GM19351 (cell line): ENCODE data around the gene FAM222A.
"Not testable (repeated sequence)": the region's sequence is repeated elsewhere in the genome, so short reads cannot be mapped to it uniquely, and the experiment has no call there.

ENCODE experiments used
- ATAC-seq: cut with Tn5 transposase; IDR thresholded peaks from one replicate; pipeline ENCODE4 v1.9.1; 2021; ENCODE audit warnings: mild to moderate bottlenecking, moderate library complexity; ENCODE audit not compliant: unreplicated experiment

The FAM222A gene

DNA sequence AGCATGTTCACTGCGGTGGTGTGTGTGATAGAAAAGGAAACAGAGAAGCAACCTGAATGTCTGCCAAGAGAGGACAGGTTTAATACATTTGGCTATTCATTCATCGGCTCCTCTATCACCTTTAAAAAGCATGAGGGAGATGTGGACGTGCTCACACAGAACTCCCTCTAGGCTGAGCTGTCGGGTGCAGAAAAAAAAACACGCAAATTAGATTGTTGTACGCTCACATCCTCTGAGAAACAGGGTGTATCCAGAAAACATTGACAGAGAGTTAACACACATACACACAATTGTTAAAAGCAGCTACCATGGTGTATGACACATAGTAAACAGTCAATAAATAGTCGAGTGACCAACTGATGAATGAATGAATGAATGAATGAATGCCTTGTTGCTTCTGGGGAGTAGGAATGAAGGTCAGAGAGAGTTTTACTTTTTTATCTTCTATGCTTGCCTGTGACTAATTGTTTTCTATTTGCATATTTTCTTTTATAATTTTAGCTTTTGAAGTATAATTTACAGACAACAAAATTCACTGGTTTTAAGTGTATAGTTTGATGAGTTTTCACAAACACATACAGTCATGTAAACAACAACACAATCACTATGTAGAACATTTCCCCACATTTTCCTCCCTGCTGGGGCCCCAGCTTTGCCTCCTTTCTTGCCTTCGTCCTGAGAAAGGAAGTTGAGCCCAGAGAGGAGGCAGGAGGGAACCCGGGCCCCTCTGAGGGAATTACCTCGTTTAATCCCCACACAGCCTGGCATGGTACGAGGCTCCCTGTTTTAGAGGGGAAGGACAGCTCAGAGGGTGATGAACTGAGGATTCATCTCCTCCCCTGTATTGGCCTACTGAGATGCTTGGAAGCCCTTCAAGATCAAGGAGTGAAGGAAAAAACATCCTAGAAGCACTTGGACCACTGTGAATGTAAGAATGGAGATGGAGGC, 19.7 kb upstream of the FAM222A start:
- ATAC-seq: no peak

DNA sequence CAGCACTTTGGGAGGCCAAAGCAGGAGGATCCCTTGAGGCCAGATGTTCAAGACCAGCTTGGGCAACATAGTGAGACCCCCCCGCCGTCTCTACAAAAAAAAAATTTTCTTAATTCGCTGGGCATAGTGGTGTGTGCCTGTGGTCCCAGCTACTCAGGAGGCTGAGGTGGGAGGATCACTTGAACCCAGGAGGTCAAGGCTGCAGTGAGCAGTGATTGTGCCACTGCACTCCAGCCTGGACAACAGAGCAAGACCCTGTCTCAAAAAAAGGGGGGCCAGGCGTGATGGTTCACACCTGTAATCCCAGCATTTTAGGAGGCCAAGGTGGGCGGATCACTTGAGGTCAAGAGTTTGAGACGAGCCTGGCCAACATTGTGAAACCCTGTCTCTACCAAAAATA, 19.0 kb upstream of the FAM222A start:
- ATAC-seq: not testable (repeated sequence)

DNA sequence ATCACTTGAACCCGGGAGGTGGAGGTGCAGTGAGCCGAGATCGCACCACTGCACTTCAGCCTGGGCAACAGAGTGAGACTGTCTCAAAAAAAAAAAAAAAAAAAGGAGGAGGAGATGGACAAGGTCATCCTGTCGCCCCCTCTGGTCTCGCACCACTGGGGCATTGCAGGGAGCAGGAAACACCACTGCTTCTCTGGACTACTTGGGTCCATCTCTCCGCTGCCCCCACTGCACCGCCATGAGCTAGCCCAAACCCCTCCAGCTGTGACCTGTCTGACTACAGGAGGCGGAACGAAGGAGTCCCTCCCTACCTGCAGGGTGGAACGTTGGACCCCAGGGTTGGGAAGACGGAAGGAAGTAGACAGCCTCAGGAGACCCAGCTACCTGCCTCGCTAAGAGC, 18.2 kb upstream of the FAM222A start:
- no peak for ATAC-seq

DNA sequence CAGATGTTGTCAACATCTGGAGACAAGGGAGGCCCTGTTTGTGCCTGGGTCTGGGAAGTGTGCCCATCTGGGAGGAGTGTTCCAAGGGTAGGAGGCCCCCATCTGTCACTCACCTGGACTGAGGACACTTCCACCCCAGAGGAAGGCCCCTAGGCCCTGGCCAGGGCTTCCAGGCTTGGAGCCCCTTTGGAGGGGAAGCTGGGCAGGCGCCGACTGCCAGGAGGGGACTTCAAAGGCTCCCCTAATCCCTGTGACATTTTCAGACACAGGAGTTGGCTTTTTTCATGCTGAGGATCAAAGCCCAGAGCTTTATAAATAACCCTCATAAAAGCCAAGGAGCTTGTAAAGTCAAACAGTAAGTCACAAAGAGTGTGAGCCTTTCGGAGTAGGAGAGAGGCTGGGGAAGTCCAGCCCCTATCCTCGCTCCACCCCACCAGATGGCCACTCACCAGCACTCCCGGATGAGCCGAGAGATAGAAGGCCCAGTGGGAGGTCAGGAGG, 17.6 kb upstream of the FAM222A start:
- ATAC-seq: no peak

DNA sequence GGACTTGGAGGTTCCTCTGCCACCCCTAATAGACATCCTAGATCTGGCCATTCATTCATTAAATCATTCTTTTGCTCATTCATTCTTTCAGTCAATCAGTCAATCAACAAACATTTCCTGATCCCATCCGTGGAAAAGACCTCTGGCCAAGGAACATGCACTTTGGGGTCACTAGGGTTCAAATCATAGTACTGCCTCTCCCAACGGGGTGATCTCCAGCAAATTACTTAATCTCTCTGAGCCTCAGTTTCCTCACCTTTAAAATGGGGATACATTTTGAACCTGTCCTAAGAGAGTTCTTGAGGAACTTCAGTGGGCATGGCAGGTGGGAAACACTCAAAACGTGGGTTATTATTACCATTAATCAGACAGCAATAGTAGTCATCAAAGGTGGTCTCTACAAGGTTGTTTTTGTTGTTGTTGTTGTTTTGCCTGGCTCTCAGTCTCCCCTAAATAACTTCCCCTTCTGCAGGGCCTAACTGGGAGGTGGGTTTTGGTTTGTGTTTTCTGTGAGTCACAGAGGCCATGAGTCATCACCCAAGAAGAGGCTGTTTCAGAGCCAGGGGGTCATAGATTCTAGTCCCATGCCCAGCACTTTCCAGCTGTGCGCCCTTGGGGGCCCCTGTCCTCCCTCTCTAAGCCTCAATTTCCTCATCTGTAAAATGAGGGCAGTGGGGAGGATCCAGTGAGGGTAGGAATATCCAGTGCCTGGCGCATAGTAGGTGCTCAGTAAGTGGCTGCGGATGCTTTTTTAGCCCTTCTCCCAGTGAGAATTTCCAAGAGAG, 16.9 kb upstream of the FAM222A start:
- ATAC-seq: no peak

DNA sequence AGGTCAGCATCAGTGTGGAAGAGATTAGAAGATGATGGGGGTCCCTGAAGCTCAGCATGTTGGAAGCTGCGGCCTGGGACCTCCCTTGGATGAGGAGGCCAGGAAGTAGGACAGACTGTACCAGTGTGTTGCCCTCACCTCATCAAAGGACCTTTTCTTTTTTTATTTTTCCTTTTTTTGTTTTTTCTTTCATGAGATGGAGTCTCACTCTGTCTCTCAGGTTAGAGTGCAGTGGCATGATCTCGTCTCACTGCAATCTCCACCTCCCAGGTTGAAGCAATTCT, 16.4 kb upstream of the FAM222A start:
- ATAC-seq: no peak

DNA sequence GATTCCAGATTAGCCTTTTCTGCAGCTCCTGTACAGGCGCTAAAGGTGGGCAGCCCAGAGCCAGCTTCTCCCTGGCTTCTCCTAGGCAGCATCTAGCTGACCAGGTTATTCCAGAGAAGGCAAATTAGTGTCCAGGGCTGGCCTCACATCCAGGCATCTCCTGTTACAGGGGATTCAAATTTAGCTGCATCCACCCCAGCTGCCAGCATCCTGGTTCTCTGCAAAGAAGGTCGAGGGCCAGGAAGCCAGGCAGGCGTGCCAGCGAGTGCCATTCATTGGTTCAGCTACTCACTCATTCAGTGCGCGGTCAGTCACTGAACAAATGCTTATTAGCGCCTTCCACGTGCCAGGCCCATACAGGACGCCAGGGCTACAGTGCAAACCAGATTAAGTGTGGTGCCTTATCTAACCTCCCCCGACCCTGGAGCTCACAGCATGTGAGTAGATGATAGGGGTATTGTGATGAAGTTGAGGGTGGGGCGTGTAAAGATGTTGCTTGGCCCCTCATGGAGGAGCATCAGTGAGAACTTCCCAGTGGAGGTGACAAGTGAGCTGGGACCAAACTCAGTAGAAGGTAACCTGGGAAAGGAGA, 15.7 kb upstream of the FAM222A start:
- ATAC-seq: no peak

DNA sequence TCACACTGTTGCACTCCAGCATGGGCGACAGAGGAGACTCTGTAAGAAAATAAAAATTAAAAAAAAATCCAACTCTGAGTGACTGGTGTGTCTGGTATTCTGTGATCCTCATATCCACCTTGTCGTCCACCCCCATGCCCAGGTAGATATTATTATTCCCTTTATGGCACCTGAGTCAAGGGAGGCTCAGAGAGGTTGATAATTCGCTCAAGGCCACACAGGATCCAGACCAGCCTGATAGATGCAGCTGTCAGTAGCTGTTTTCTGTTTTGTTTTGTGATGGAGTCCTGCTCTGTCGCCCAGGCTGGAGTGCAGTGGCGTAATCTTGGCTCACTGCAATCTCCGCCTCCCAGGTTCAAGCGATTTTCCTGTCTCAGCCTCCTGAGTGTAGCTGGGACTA, 14.8 kb upstream of the FAM222A start:
- no peak for ATAC-seq

DNA sequence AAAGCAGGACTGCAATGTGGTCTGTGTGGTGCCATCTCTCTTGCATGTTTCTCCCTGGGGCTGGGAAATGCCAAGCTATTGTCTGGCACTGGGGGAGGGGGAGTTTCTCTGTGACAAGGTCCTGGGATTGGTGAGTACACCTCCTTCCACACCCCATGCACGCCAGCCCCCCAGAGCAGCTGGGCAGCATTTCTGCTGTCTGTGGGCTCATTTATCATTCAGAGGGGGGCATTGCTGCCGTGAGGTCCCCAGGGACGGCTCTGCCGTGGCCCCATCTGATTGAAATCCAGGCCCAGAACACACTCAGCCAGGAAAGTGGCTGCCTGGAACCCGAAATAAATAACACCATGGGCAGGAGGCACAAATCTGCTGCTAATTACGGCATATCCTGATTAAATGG, 12.6 kb upstream of the FAM222A start:
- ATAC-seq: no peak

DNA sequence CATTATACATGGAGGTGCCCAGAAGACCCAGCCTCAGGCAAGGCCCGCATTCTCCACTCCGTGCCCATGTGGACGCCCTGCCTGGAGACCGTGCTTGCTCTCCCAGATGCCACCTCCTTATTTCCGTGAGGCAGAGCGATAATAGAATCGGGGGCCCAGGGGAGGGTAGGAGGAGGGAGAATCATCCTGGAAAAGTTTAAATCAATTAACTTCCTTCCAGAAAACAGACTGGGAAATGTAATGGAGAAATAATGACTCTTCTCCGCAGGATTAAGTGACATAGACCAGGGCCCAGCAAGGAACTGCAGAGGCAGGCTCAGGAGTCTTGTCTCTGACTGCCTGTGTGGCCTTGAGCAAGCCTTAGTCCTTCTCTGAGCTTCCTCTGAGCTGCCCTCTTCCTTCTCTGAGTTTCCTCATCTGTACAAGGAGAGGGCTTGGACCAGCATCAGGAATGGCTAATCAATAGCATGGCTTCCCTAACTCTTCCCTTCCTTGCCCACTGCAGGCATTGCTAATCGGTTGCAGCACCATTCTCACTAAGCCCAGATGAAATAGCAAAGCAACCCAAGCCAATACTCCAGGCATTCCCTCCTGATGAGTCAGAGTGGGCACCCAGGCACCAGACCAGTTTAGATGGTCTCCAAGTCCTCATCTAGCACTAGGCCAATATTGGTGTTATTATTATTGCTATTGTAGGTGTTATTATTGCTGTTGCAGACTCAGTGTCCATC, 11.3 kb upstream of the FAM222A start:
- ATAC-seq: no peak

DNA sequence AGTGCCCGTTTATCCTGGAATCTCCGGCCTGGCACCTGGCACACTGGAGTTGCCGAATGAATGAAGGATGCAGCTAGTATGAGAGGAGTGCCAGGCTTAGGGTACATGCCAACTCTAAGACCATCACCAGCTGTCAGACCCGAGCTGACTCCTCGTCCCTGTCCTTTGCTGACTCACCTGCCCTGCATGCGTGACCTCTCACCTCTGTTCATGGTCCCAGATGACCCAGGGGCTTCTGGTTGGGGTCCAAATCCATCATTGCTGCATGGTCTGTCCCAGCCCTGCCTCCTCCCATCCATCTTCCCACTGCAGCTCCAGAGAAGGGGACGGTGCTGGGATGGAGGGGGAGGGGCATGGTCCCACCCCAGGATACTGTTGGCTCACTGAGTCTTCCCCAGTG, 9.9 kb upstream of the FAM222A start:
- ATAC-seq: no peak

DNA sequence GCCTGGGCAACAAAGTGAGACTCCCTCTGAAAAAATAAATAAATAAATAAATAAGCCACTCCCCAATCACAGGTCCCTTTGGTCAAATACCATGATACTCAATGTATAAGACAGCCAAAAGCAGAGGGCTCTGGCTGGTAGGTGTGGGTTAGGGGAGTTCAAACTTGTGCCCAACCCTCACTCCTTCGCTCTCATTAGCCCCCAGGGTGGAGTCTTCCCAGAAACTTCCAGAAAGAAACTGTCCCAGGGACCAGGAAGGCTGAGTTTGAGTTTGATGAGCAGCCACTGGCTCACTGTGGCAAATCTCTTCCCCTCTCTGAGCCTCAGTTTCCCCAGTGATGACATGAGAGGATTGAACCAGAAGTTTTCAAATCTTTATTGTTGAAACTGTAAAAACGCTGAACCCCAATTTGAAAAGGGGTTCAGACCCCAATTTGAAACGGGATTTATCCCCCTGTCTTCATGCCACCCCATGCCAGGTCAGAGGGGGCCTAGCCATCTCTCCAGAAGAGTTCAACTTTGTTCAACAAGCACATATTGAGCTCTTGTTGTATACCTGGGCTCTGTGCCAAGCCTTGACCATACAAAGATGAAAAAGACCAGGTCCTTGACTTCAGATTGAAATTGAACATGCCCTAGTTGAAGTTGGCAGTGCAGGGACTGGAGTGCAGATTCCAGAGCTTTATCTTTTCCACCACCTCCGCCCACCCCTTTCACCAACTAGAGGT, 9.1 kb upstream of the FAM222A start:
- ATAC-seq: no peak

DNA sequence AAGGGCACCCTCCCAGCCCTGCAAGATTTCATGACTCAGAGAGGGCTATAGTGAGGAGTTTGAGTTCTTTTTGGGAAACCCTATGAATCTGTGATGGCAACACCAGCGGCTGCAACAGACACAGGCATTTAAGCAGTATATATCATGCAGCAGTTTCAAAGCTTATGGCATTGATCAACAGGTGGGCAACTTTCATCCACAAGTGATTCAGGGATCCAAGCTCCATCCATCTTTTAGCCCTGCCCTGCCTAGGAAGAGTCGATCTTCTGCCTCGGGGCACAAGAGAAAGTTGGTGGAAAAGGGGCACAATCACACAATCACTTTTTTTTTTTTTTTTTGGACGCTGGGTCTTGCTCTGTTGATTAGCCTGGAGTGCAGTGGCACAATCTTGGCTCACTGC, 8.3 kb upstream of the FAM222A start:
- ATAC-seq: no peak

DNA sequence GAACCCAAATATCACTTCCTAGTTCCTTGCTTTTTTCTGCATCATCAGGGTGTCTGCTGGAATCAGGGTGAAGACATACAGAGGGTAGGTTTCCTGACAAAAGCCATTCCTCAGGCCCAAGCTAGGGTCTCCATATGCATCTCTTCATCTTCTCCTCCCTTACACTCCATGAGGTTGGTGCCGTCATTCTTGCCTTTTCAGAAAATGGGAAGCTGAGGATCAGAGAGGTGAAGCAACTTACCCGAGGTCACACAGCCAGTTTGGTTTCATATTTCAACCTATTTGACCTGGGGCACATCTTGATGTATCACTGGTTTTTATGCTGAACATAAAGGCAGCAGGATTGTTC, 7.3 kb upstream of the FAM222A start:
- no peak for ATAC-seq

DNA sequence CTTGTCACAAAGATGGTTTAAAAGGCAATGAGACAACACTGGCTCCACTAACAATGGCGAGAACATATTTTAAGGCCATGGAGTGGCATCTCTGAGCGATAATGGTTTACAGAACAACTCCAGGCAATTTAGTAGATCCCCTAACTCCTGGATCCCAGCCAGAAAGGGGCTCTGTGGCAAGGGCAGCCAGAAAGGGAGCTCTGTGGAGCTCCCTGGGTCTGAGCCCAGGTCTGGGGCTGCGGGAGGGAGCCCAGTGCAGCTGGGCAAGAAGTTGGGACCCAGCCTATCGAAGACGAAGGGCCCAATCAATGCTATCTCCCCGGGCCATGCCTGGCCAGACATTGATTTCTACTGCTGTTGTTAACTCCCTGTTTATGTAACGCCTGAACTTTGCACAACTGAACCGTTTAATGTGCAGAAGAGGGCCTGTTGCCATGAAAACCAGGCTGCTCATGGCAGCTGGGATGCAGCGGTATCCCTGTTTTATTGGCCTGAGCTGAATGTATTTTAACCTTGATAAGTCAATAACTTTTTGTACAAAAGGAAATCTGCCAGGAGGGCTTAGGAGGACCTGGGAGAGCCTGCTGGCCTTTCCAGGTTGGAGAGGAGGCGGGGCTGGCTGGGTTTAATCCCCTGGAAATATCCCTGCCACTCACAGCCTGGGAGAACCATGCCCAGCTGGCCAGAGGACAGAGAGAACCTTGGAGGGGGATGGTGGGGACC, 6.7 kb upstream of the FAM222A start:
- no peak for ATAC-seq

DNA sequence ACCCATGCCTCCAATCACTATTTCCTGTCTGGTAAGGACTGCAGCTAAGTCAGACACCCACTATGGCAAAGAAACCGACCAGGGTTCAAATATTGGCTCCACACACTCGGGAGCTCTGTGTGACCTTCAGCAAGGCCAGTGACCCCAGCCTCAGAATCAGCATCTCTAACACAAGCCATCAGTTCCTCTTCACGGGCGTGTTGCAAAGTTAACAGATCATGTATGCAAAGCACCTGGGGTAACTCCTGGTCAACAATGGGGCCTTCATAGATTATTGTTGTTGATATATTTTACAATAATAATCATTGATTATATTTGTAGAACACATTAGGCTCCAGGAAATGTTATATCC, 6.2 kb upstream of the FAM222A start:
- no peak for ATAC-seq

DNA sequence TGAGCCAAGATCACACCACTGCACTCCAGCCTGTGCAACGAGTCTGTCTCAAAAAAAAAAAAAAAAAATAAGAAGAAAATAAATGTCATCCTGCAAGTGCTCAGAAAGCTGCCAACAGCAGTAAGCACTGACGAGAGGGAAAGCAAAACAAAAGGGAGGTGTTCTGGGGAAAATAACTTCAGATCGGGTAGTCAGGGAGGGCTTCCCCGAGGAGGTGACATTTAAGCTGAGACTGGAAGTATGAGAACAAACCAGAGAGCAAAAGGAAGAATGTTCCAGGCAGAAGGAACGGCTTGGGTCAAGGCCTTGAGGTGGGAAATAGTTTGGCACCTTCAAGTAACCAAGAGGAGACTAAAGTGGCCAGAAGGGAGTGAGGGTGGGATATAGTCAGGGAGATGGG, 4.7 kb upstream of the FAM222A start:
- no peak for ATAC-seq

DNA sequence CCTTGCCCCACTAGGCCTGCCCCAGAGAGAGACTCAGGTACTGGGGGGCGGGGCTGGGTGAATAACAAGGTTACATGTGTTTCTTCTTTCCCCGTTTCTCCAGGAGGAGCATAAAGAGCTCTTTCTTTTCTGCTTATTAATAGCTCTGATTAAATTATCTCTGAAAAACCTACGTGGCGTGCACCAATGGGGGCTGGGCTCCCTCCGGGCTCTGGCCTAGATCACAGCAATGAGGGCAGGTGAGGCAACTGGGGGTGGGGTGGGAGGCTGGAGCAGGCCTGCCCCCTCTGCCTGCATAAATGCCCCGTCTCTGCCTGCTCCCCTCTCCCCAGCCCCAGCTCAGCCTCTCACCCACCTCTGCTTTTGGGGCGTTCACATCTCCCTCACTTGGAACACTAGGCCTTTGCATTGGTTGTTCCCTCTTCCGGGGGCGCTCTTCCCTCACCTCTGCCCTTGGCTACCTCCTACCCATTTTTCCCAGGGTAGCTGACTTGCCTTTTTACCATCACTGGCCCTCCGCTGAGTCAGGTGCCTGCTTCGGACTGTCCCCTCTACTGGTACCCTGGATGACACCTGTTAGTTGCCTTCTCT, 4.1 kb upstream of the FAM222A start:
- no peak for ATAC-seq

DNA sequence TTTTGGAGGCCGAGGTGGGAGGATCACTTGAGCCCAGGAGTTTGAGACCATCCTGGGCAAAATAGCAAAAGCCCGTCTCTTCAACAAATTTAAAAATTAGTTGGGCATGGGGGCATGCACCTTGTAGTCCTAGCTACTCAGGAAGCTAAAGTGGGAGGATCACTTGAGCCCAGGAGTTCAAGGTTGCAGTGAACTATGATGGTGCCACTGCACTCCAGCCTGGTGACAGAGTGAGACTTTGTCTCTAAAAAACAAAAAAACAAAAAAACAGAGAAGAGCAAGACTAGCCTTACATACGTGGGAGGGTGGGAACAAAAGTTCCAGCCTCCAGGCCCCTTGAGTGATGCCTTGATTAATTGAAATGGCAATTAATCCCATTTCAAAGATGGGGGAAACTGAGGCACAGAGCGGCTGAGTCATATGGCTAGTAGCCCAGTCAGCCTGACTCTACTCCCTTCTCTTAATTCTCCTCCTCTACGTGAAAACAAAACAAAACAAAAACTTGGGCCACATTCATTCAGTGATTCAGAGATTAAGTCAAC, 3.3 kb upstream of the FAM222A start:
- no peak for ATAC-seq
